ENCODE data around the gene OGFOD2.

Gene OGFOD2

DNA sequence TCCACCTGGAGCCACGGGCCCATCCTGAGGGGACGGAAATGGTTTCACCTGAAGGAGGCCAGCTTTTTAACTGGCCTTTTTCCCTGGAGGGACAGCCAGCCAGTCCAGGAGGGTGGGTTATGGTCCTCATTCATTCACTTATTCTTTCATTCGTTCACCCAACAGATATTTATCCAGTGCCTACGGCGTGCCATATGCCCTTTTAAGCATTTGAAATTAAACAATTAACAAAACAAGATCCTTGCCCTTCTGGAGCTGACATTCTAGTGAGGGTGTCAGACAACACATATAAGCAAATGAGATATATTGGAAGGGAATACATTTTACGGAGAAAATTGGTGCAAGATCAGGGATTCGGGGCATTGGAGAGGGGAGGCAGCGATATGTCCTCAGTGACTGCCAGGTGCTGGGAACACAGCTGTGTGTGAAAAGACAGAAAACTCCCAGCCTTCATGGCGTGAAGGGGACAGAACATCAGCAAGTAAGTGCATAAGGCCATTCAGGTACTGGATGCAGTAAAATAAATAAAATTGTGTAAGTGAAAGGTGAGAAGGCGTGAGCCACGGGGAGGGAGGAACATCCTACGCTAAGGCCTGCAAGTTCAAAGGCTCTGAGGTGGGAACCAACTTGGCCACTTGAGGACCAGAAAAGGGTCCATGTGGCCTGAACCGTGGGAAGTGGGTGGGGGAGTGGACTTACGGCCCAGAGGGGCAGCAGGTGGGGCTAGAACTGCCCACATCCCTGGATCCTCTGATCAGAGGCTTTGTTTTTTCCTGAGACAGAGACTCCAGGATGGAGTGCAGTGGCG lies 8.1 kb upstream of the OGFOD2 start:
- TF ChIP-seq, protein P1, sequence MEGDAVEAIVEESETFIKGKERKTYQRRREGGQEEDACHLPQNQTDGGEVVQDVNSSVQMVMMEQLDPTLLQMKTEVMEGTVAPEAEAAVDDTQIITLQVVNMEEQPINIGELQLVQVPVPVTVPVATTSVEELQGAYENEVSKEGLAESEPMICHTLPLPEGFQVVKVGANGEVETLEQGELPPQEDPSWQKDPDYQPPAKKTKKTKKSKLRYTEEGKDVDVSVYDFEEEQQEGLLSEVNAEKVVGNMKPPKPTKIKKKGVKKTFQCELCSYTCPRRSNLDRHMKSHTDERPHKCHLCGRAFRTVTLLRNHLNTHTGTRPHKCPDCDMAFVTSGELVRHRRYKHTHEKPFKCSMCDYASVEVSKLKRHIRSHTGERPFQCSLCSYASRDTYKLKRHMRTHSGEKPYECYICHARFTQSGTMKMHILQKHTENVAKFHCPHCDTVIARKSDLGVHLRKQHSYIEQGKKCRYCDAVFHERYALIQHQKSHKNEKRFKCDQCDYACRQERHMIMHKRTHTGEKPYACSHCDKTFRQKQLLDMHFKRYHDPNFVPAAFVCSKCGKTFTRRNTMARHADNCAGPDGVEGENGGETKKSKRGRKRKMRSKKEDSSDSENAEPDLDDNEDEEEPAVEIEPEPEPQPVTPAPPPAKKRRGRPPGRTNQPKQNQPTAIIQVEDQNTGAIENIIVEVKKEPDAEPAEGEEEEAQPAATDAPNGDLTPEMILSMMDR (IDR thresholded peaks at IDR 0.05; ENCODE audit: insufficient read depth, low read depth, low read length, missing control alignments), result no peak
- no peak overlapping the region for H3K4me3 ChIP-seq (ENCODE audit: low read depth, low read length)
- DNase-seq (ENCODE audit: low read depth), result no peak

DNA sequence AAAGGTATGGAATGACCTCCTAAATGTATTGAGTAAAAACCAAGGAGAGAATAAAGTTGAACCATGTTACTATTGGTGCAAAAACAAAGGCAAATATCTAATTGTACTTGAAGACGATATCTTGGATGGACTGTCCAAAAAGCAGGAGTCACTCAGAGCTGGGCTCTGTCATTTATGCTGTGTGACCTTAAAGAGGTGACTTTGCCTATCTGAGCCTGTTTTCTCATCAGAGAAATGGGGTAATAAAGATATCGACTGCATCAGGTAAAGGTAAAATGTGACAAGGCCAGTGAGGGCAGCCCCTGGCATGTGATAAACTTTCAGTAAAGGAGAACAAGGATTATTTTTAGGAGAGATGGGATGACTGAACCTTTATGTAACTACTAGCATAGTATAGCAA lies 6.9 kb upstream of the OGFOD2 start:
- no peak overlapping the region for H3K4me3 ChIP-seq (ENCODE audit: low read depth, low read length)
- DNase-seq (ENCODE audit: low read depth), result no peak
- TF ChIP-seq, protein P1 (IDR thresholded peaks at IDR 0.05; ENCODE audit: insufficient read depth, low read depth, low read length, missing control alignments), result no peak

DNA sequence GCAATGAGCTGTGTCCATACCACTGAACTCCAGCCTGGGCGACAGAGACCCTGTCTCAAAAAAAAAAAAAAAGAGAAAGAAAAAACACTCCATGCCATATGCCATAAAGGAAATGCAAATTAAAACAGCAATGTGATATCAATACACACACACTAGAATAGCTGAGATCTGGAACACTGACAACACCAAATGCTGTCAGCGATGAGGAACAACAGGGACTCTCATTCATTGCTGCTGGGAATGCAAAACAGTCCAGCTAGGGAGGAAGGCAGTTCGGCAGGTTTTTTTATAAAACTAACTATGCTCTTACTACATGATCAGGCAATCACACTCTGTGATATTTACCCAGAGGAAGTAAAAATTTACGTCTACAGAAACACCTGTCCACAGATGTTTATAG lies 5.4 kb upstream of the OGFOD2 start:
- no peak overlapping the region for H3K4me3 ChIP-seq (ENCODE audit: low read depth, low read length)
- TF ChIP-seq, protein P1 (IDR thresholded peaks at IDR 0.05; ENCODE audit: insufficient read depth, low read depth, low read length, missing control alignments), result no peak
- no peak for DNase-seq (ENCODE audit: low read depth)

DNA sequence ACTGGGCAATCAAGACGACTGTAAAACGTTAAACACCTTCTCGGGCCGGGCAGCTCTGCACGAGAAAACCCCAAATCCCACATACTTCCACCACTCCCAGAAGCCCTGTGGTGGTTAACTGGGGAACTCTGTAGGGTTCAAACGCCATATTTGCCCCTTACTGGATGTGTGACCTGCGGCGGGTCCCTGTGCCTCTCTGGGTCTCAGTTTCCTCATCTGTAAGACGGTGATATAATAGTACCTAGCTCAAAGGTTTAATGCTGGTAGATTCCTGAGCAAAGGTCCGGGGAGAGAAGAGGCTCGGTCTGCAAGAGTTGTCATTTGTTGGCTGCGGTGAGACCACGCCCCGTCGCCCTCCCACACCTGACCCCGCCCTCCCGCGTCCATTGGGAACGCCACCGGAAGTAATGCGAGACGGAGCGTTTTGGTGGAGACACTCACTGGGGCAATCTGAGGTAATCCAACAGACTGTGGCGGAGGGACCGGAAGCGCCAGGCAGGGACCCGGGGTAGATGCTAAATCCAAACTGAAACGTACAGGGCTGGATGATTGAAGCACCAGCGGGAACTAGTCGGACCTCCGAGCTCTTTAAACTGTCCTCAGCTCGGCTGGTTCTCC lies 661 bp upstream of the OGFOD2 start:
- peak; percentile 99 for DNase-seq (ENCODE audit: low read depth)
- peak overlapping the region; percentile 99 for H3K4me3 ChIP-seq (ENCODE audit: low read depth, low read length)
- TF ChIP-seq, protein P1 (IDR thresholded peaks at IDR 0.05; ENCODE audit: insufficient read depth, low read depth, low read length, missing control alignments), result no peak

DNA sequence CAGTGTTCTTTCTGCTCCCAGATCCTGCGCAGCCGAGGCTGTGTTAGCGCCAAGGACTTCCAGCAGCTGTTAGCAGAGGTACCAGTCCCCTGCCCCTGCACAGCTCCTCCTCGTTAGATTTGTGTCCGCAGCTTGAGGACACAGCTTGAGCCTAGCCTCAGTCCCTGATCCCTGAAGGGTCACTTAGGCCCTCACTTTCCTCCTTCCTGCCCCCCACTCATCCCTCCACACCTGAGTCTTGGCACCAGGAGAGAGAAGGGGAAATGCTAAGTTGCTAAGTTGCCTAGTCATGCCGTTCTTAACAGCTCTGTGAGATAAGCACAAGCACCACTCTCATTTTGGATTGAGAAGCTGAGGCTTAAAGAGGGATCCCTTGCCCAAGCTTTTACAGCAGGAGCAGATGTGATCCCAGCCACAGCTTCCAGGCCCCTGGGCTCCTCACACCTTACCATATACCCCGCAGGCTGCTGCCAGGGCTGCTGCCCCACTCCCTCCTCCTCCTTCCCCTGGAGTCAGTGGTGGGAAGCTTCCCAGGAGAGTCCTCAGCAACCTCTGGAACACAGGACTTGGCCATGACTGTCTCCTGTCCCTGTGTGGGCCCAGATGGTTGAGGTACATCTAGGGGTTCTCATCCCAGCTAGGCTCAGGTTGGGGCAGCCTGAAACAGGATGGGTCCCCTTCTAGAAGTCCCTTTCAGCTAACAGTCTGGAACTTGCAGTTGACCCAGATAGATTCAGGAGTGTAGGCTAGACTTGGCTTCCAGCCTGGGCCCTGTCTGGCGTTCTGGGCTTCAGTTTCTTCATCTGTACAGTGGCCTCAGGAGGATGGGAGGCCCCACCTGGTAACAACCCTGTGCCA lies 975 bp downstream of the OGFOD2 start:
- peak overlapping the region; percentile 99 for H3K4me3 ChIP-seq (ENCODE audit: low read depth, low read length)
- no peak for DNase-seq (ENCODE audit: low read depth)
- TF ChIP-seq, protein P1 (IDR thresholded peaks at IDR 0.05; ENCODE audit: insufficient read depth, low read depth, low read length, missing control alignments), result no peak

DNA sequence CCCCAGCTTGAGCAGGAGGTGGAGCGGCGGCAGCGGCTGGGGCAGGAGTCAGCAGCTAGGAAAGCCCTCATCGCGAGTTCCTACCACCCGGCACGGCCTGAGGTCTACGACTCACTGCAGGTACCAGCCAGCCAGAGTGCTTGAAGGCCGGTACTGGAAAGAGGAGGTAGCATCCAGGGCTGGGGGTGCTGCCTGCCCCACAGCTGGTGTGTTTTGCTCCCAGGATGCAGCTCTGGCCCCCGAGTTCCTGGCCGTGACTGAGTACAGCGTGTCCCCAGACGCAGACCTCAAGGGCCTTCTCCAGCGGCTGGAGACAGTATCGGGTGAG lies 1.6 kb downstream of the OGFOD2 start:
- TF ChIP-seq, protein P1 (IDR thresholded peaks at IDR 0.05; ENCODE audit: insufficient read depth, low read depth, low read length, missing control alignments), result no peak
- no peak overlapping the region for H3K4me3 ChIP-seq (ENCODE audit: low read depth, low read length)
- DNase-seq (ENCODE audit: low read depth), result no peak

Data from GM12865 (cell line).